Measurements from ENCODE around the gene UGDH. TPM values are rescaled to one million over a fixed set of nuclear protein-coding genes. Genes with fewer than 3 reads are reported as not detected.

Gene UGDH
- total and polyA plus RNA-seq, 2 of the 13 experiments (the other 11 are each of a cell fraction or from before 2014, with no cell fraction given): 99.0 to 384 TPM

- TF ChIP-seq FIP1L1 (IDR thresholded peaks at IDR 0.05; ENCODE audit: borderline replicate concordance, insufficient read depth, low read depth, low read length) (no peak; the same call in 1 of the 2 replicates), RCOR2 (CRISPR knock-in tag; IDR thresholded peaks at IDR 0.05) (no peak), MEIS1 (CRISPR knock-in tag; IDR thresholded peaks at IDR 0.05; ENCODE audit: borderline replicate concordance) (peak; percentile 27; the same call in 1 of the 2 replicates), RBM39 (IDR thresholded peaks at IDR 0.05; ENCODE audit: low read depth, low read length, poor library complexity, severe bottlenecking) (peak; percentile 67), FOSL1 (CRISPR knock-in tag; IDR thresholded peaks at IDR 0.05; ENCODE audit: borderline replicate concordance) (peak; percentile 43; the same call in 1 of the 2 replicates), ZNF333 (CRISPR knock-in tag; IDR thresholded peaks at IDR 0.05; ENCODE audit: borderline replicate concordance) (0 out of 2 replicates have a peak, but pooled peaks have one; percentile 18), ZFY (CRISPR knock-in tag; IDR thresholded peaks at IDR 0.05) (peak; percentile 93), ZBTB43 (CRISPR knock-in tag; conservative IDR thresholded peaks at IDR 0.05) (0 out of 2 replicates have a peak, but pooled peaks have one; percentile 9), NR2C2 (CRISPR knock-in tag; IDR thresholded peaks at IDR 0.05; ENCODE audit: borderline replicate concordance) (peak; percentile 81), TP53 (CRISPR knock-in tag; conservative IDR thresholded peaks at IDR 0.05) (0 out of 2 replicates have a peak, but pooled peaks have one; percentile 42), ZBTB33 (CRISPR knock-in tag; IDR thresholded peaks at IDR 0.05) (no peak; the same call in none of the 2 replicates), CEBPB (IDR thresholded peaks at IDR 0.05; ENCODE audit: borderline replicate concordance, low read depth, low read length) (no peak), SOX13 (IDR thresholded peaks at IDR 0.05) (peak; percentile 59; the same call in 1 of the 2 replicates), SOX13 (CRISPR knock-in tag; conservative IDR thresholded peaks at IDR 0.05 in 1 of 2, IDR thresholded peaks at IDR 0.05 in 1 of 2) (peak in 1 of 2 experiments; percentile 62; a peak in 2 of 4 replicates), ZMYM4 (CRISPR knock-in tag; IDR thresholded peaks at IDR 0.05) (peak; percentile 93), ZNF281 (CRISPR knock-in tag; IDR thresholded peaks at IDR 0.05; ENCODE audit: borderline replicate concordance) (no peak), PCBP2 (optimal IDR thresholded peaks at IDR 0.05; ENCODE audit: low read depth, low read length, poor library complexity, severe bottlenecking) (no peak), SMARCE1 (IDR thresholded peaks at IDR 0.05; ENCODE audit: borderline replicate concordance) (no peak), RFXANK (CRISPR knock-in tag; IDR thresholded peaks at IDR 0.05) (no peak), MBNL3 (CRISPR knock-in tag; conservative IDR thresholded peaks at IDR 0.05) (no peak), ZNF121 (CRISPR knock-in tag; IDR thresholded peaks at IDR 0.05) (peak; percentile 79; the same call in 1 of the 2 replicates), ZNF746 (CRISPR knock-in tag; IDR thresholded peaks at IDR 0.05) (no peak; the same call in 1 of the 2 replicates), RNF2 (conservative IDR thresholded peaks at IDR 0.05; ENCODE audit: low read depth) (no peak), ATRX (CRISPR knock-in tag; IDR thresholded peaks at IDR 0.05; ENCODE audit: borderline replicate concordance) (no peak)
These were observed at the start of gene UGDH (continued) for GRCh38 chr4:39527296-39528060.
